Neural crest cell (in vitro differentiated cells): Measurements from ENCODE around the gene COL5A1. TPM values are rescaled to one million over a fixed set of nuclear protein-coding genes. Genes with fewer than 3 reads are reported as not detected.

ENCODE experiments used
- DNase-seq: peaks from one replicate; pipeline ENCODE4 v3.0.0; 2021; ENCODE audit warnings: low read depth, mixed read lengths, low spot score
- H3K27ac Mint-ChIP-seq: one replicate; pipeline ENCODE4 v1.8.0; 2021; ENCODE audit warnings: mild to moderate bottlenecking, mixed read lengths; ENCODE audit not compliant: unreplicated experiment
- H3K27me3 Mint-ChIP-seq: 2 replicates; pipeline ENCODE4 v1.8.0; 2021; ENCODE audit warnings: low read depth, mild to moderate bottlenecking, mixed read lengths
- H3K36me3 Mint-ChIP-seq: 2 replicates; pipeline ENCODE4 v1.8.0; 2021; ENCODE audit warnings: low read depth, mild to moderate bottlenecking, mixed read lengths
- H3K4me1 Mint-ChIP-seq: 2 replicates; pipeline ENCODE4 v1.8.0; 2021; ENCODE audit warnings: mixed read lengths
- H3K4me3 Mint-ChIP-seq: one replicate; pipeline ENCODE4 v1.8.0; 2021; ENCODE audit warnings: mild to moderate bottlenecking, mixed read lengths
- H3K9me3 Mint-ChIP-seq: 2 replicates; pipeline ENCODE4 v1.8.0; 2021; ENCODE audit warnings: mixed read lengths
- CTCF ChIP-seq: fragments of 200-600 bp; sonication (generic); conservative IDR thresholded peaks from 2 replicates; pipeline ENCODE4 v1.5.0; 2021; ENCODE audit warnings: antibody characterized with exemption, mild to moderate bottlenecking
- total RNA-seq: library from RNA; stranded (reverse); gene quantifications from 2 replicates; pipeline ENCODE4 v1.2.1, GENCODE V29; 2021

The COL5A1 gene
- total RNA-seq, 1 donor from 2014 or later = 19.4 TPM

GRCh38 chr9:134770972-134771971 is 129.7 kb downstream of the COL5A1 start:
- no peak for DNase-seq
- no peaks in the 10 kb centered on the region for H3K36me3 Mint-ChIP-seq
- no peak for TF ChIP-seq CTCF
- H3K4me3 Mint-ChIP-seq = no peak overlapping the region
- H3K27ac Mint-ChIP-seq = no peak overlapping the region
- no peaks in the 10 kb centered on the region for H3K9me3 Mint-ChIP-seq
- H3K4me1 Mint-ChIP-seq = no peaks in the 10 kb centered on the region
- H3K27me3 Mint-ChIP-seq = no peaks in the 10 kb centered on the region

GRCh38 chr9:134772331-134772730 is 130.7 kb downstream of the COL5A1 start:
- H3K27me3 Mint-ChIP-seq = no peaks in the 10 kb centered on the region
- no peaks in the 10 kb centered on the region for H3K9me3 Mint-ChIP-seq
- H3K4me1 Mint-ChIP-seq = no peaks in the 10 kb centered on the region
- H3K4me3 Mint-ChIP-seq = no peak overlapping the region
- no peaks in the 10 kb centered on the region for H3K36me3 Mint-ChIP-seq
- no peak for TF ChIP-seq CTCF
- no peak for DNase-seq
- no peak overlapping the region for H3K27ac Mint-ChIP-seq

GRCh38 chr9:134773842-134774241 is 132.2 kb downstream of the COL5A1 start:
- H3K4me1 Mint-ChIP-seq = no peaks in the 10 kb centered on the region
- no peaks in the 10 kb centered on the region for H3K36me3 Mint-ChIP-seq
- no peak for TF ChIP-seq CTCF
- no peak overlapping the region for H3K4me3 Mint-ChIP-seq
- no peak overlapping the region for H3K27ac Mint-ChIP-seq
- no peak for DNase-seq
- H3K27me3 Mint-ChIP-seq = no peaks in the 10 kb centered on the region
- no peaks in the 10 kb centered on the region for H3K9me3 Mint-ChIP-seq

GRCh38 chr9:134774410-134774809 is 132.8 kb downstream of the COL5A1 start:
- H3K27me3 Mint-ChIP-seq = no peaks in the 10 kb centered on the region
- no peaks in the 10 kb centered on the region for H3K36me3 Mint-ChIP-seq
- no peak for TF ChIP-seq CTCF
- no peaks in the 10 kb centered on the region for H3K9me3 Mint-ChIP-seq
- H3K4me1 Mint-ChIP-seq = no peaks in the 10 kb centered on the region
- H3K4me3 Mint-ChIP-seq = no peak overlapping the region
- DNase-seq = no peak
- H3K27ac Mint-ChIP-seq = no peak overlapping the region

GRCh38 chr9:134775081-134775951 is 133.7 kb downstream of the COL5A1 start:
- H3K4me1 Mint-ChIP-seq = no peaks in the 10 kb centered on the region
- H3K9me3 Mint-ChIP-seq = no peaks in the 10 kb centered on the region
- H3K27me3 Mint-ChIP-seq = no peaks in the 10 kb centered on the region
- H3K36me3 Mint-ChIP-seq = no peaks in the 10 kb centered on the region
- H3K4me3 Mint-ChIP-seq = no peak overlapping the region
- no peak for DNase-seq
- no peak for TF ChIP-seq CTCF
- H3K27ac Mint-ChIP-seq = no peak overlapping the region
